Measurements from ENCODE around the gene ESR1.

ESR1 gene

GRCh38 chr6:152170313-152170701, 362.8 kb downstream of the ESR1 start:
- no peak for TF ChIP-seq CTCF (conservative IDR thresholded peaks at IDR 0.05; ENCODE audit: low read depth, low read length)
- Histone ChIP-seq H3K27me3 (ENCODE audit: insufficient read depth, low read depth) (no peaks in the 10 kb centered on the region), H2AFZ (ENCODE audit: low read depth) (no peak overlapping the region), H3K27ac (no peak overlapping the region), H3K36me3 (ENCODE audit: insufficient read depth) (no peaks in the 10 kb centered on the region), H3K9ac (no peak overlapping the region), H4K20me1 (ENCODE audit: insufficient read depth) (no peaks in the 10 kb centered on the region), H3K4me2 (no peak overlapping the region), H3K4me3 (IDR thresholded peaks at IDR 0.05; ENCODE audit: insufficient read depth, low read depth, low read length) (no peak overlapping the region), H3K4me1 (ENCODE audit: low read depth, poor library complexity, severe bottlenecking) (no peaks in the 10 kb centered on the region), H3K79me2 (ENCODE audit: insufficient read depth, low read depth) (no peaks in the 10 kb centered on the region)

GRCh38 chr6:152170702-152171667, 363.5 kb downstream of the ESR1 start:
- Histone ChIP-seq H3K9ac (no peak overlapping the region), H3K36me3 (ENCODE audit: insufficient read depth) (no peaks in the 10 kb centered on the region), H3K4me3 (IDR thresholded peaks at IDR 0.05; ENCODE audit: insufficient read depth, low read depth, low read length) (no peak overlapping the region), H3K79me2 (ENCODE audit: insufficient read depth, low read depth) (no peaks in the 10 kb centered on the region), H3K27ac (peak overlapping the region; percentile 38; the same call in 1 of the 2 replicates), H2AFZ (ENCODE audit: low read depth) (no peak overlapping the region), H3K27me3 (ENCODE audit: insufficient read depth, low read depth) (no peaks in the 10 kb centered on the region), H3K4me2 (0 out of 2 replicates have a peak overlapping the region, but pooled peaks have one; percentile 3), H4K20me1 (ENCODE audit: insufficient read depth) (no peaks in the 10 kb centered on the region), H3K4me1 (ENCODE audit: low read depth, poor library complexity, severe bottlenecking) (no peaks in the 10 kb centered on the region)
- TF ChIP-seq CTCF (conservative IDR thresholded peaks at IDR 0.05; ENCODE audit: low read depth, low read length) = no peak

GRCh38 chr6:152173321-152173720, 365.8 kb downstream of the ESR1 start:
- no peak for TF ChIP-seq CTCF (conservative IDR thresholded peaks at IDR 0.05; ENCODE audit: low read depth, low read length)
- Histone ChIP-seq H2AFZ (ENCODE audit: low read depth) (no peak overlapping the region), H3K4me2 (no peak overlapping the region), H3K4me3 (IDR thresholded peaks at IDR 0.05; ENCODE audit: insufficient read depth, low read depth, low read length) (no peak overlapping the region), H3K27me3 (ENCODE audit: insufficient read depth, low read depth) (no peaks in the 10 kb centered on the region), H3K9ac (no peak overlapping the region), H3K4me1 (ENCODE audit: low read depth, poor library complexity, severe bottlenecking) (no peaks in the 10 kb centered on the region), H4K20me1 (ENCODE audit: insufficient read depth) (no peaks in the 10 kb centered on the region), H3K79me2 (ENCODE audit: insufficient read depth, low read depth) (no peaks in the 10 kb centered on the region), H3K27ac (no peak overlapping the region), H3K36me3 (ENCODE audit: insufficient read depth) (no peaks in the 10 kb centered on the region)

- H4K20me1 ChIP-seq (ENCODE audit: insufficient read depth) = no peaks in the 10 kb centered on the region
- H3K27me3 ChIP-seq (ENCODE audit: insufficient read depth, low read depth) = no peaks in the 10 kb centered on the region
- TF ChIP-seq CTCF (conservative IDR thresholded peaks at IDR 0.05; ENCODE audit: low read depth, low read length) = no peak
- H3K27ac ChIP-seq = no peak overlapping the region
- H3K4me1 ChIP-seq (ENCODE audit: low read depth, poor library complexity, severe bottlenecking) = no peaks in the 10 kb centered on the region
- H3K4me2 ChIP-seq = no peak overlapping the region
- no peak overlapping the region for H3K9ac ChIP-seq
- H2AFZ ChIP-seq (ENCODE audit: low read depth) = no peak overlapping the region
- H3K36me3 ChIP-seq (ENCODE audit: insufficient read depth) = no peaks in the 10 kb centered on the region
- no peak overlapping the region for H3K4me3 ChIP-seq (IDR thresholded peaks at IDR 0.05; ENCODE audit: insufficient read depth, low read depth, low read length)
- H3K79me2 ChIP-seq (ENCODE audit: insufficient read depth, low read depth) = no peaks in the 10 kb centered on the region
These were observed 366.5 kb downstream of the ESR1 start for GRCh38 chr6:152173957-152174356.

All from KMS-11 (cell line).